ENCODE results near the gene FGF21.
"Not testable (repeated sequence)": the region's sequence is repeated elsewhere in the genome, so short reads cannot be mapped to it uniquely, and the experiment has no call there.

The FGF21 gene

DNA sequence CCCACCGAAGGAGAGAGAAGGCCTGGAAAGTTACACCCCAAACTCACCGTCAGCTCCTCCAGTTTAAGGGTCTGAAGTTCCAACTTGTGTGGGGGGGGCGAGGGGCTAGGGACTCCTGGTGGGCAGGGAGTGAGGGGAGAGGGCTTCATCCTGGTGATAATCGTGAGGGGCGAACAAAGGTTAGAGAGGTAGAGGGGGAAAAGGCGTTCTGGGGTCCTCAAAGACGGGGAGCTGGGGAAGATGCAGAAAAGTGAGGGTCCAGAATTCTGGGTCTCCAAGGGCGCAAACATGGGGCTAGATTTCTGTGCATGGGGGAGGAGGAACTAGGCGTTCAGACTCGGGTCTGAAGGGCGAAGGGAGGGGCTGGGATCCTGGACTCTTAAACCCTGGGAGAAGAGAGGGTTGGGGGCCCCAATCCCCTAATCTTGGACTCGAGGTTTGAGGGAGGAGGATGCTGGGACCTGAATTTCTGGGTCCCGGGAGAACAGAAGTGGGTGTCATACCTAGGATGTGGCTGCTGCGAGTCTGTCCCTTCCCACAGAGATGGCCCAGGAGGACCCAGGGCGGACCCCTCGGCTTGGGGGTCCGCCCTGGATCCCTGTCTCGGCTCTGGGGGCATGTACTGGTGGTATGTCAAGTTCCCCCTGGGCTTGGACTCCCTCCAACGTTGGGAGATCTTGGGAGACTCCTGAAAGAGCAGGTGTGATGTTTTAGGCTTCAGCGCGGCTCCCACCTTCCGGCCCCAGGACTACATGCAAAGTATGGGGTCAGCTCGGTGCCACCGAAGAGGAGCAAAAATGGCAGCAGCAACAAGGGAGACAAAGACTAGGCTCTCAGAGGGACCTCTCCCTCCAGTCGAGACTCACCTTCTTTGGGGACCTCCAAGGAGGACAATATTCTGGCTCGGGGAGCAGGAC, 40.3 kb upstream of the FGF21 start:
- DNase-seq = no peak
- H3K4me3 ChIP-seq (ENCODE audit: low read depth, low read length) = peak overlapping the region; percentile 49
- H3K27me3 ChIP-seq = no peaks in the 10 kb centered on the region
- H3K9me3 ChIP-seq = no peaks in the 10 kb centered on the region
- H3K4me1 ChIP-seq = peaks cover 3% of the 10 kb centered on the region; the same call in 1 of the 2 replicates
- no peaks in the 10 kb centered on the region for H3K36me3 ChIP-seq
- no peak for TF ChIP-seq CTCF (IDR thresholded peaks at IDR 0.05; ENCODE audit: low read depth, low read length)

GRCh38 chr19:48715681-48716171, 39.6 kb upstream of the FGF21 start:
- H3K36me3 ChIP-seq = no peaks in the 10 kb centered on the region
- H3K4me1 ChIP-seq = peaks cover 3% of the 10 kb centered on the region

DNA sequence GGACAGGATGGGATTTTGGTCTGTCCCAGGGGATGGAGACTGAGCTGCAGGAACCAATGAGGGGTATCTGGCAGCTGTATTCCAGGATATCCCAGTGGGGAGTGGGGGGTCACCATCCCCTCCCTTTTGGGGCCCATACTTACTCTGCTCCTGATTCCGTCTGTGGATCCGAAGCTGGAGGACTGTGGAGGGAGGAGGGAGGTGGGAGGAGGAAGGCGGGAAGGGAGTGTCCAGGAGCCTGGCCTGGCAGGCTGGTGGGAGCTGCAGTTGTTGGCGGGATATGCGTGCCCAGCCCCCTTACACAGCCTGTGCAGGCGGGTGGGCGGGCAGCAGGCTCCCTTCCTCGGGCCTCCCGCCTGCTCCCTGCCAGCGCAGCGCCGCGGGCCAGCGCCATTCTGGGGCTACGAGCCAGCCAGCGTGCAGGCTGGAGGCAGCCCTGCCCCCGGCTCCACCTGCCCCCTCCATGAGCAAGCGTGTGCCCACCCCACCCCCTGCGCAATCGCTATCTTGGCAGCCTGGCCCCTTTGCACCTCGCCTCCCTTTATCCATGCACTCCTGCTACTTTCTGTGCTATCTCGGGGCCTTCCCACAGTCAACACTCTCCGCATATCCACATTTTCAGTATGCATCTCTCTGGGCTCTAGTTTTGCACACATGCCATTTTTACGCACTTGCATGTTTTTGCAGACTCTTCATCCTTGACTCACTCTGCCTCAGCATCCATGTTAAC, 38.6 kb upstream of the FGF21 start:
- no peaks in the 10 kb centered on the region for H3K9me3 ChIP-seq
- TF ChIP-seq CTCF (IDR thresholded peaks at IDR 0.05; ENCODE audit: low read depth, low read length) = no peak
- peaks cover 3% of the 10 kb centered on the region for H3K4me1 ChIP-seq
- peak; percentile 92 for DNase-seq
- H3K36me3 ChIP-seq = no peaks in the 10 kb centered on the region
- H3K4me3 ChIP-seq (ENCODE audit: low read depth, low read length) = peak overlapping the region; percentile 43
- H3K27me3 ChIP-seq = no peaks in the 10 kb centered on the region

More at GRCh38 chr19:48715681-48716171, 39.6 kb upstream of the FGF21 start:
- H3K4me3 ChIP-seq (ENCODE audit: low read depth, low read length) = no peak overlapping the region
- no peaks in the 10 kb centered on the region for H3K9me3 ChIP-seq
- no peak for TF ChIP-seq CTCF (IDR thresholded peaks at IDR 0.05; ENCODE audit: low read depth, low read length)
- DNase-seq = no peak
- no peaks in the 10 kb centered on the region for H3K27me3 ChIP-seq

GRCh38 chr19:48718106-48718505, 37.2 kb upstream of the FGF21 start:
- not testable (repeated sequence) for H3K4me1 ChIP-seq

DNA sequence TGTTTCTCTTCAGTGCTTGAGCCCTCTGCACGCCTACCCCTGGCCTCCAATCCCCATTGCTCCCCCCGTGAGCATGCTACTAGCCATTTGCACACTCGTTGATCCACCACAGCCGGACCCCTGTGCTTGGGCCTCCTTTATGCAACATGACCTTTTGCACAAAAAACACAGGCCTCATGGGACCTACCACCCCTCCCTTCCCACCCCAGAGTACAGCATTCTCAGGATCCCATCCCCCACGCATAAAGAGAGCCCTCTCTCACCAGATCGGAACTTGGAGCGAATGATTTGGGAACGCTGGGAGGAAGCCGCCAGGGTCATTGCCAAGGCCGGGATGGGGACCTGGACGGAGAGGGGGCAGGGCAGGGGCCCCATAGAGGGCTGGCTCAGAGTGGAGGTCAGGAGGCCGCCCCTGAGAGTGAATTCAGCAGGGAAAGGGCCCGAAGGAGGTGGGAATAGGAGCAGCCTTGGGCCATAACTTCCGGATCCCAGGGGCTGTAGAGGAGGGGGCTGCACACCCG, 36.6 kb upstream of the FGF21 start:
- TF ChIP-seq CTCF (IDR thresholded peaks at IDR 0.05; ENCODE audit: low read depth, low read length) = no peak
- no peak for DNase-seq
- Histone ChIP-seq H3K27me3 (no peaks in the 10 kb centered on the region), H3K4me1 (peaks cover 3% of the 10 kb centered on the region), H3K4me3 (ENCODE audit: low read depth, low read length) (no peak overlapping the region), H3K36me3 (no peaks in the 10 kb centered on the region), H3K9me3 (no peaks in the 10 kb centered on the region)

More at GRCh38 chr19:48718106-48718505, 37.2 kb upstream of the FGF21 start:
- H3K36me3 ChIP-seq; H3K9me3 ChIP-seq; DNase-seq; H3K27me3 ChIP-seq; H3K4me3 ChIP-seq (ENCODE audit: low read depth, low read length): not testable (repeated sequence)
